ENCODE data around the gene DLST.

Gene DLST

GRCh38 chr14:74952697-74953484 lies 71.2 kb downstream of the DLST start:
- no peak for TF ChIP-seq CTCF (IDR thresholded peaks at IDR 0.05; ENCODE audit: low read length, missing control alignments)
- DNase-seq (ENCODE audit: low read depth): no peak
- H3K4me3 ChIP-seq (replicated peaks; ENCODE audit: low read depth, low read length): no peak overlapping the region

All from fibroblast of pulmonary artery (primary cell).